NOMO-1 treated with DMSO at 0.1 percent for 48 hours (cell line): ENCODE results near the gene METTL1.

Experiments
- DNase-seq: peaks from one replicate; lab custom pipeline; 2025; ENCODE audit not compliant: unreplicated experiment; lab: John Stamatoyannopoulos, UW

Gene METTL1

DNA sequence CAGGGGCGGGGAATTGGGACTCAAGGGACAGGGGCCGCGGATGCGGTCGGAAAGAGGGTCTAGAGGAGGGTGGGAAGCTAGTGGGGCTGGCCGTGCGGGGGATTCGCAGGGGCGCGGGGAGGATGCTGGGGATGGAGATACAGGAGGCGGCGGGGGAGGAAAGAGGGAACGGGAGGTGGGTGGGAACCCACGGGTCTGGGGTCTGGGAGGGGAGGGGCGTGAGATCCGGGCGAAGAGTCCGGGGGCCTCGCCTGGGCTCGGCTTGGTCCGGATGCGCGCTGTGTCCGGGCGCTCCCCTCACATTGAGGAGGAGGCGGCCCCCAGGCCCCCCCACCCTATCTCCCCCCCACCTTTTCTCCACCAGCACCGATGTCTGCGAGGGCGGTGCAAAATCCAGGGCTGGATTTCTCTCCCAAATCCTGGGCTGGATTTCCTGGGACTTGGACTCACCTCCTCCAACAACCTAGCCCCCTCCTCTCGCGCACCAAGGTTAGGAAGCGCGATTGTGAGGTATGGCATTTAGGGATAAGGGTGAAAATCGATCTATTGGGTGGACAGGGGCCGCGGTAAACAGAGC lies 33.2 kb downstream of the METTL1 start, which contains the start of gene AGAP2:
AGAP2 (minus strand) TSS at position 82 of the 577 bp plus-strand sequence. CDS start 496 bp downstream, outside the sequence.
- DNase-seq, result no peak

DNA sequence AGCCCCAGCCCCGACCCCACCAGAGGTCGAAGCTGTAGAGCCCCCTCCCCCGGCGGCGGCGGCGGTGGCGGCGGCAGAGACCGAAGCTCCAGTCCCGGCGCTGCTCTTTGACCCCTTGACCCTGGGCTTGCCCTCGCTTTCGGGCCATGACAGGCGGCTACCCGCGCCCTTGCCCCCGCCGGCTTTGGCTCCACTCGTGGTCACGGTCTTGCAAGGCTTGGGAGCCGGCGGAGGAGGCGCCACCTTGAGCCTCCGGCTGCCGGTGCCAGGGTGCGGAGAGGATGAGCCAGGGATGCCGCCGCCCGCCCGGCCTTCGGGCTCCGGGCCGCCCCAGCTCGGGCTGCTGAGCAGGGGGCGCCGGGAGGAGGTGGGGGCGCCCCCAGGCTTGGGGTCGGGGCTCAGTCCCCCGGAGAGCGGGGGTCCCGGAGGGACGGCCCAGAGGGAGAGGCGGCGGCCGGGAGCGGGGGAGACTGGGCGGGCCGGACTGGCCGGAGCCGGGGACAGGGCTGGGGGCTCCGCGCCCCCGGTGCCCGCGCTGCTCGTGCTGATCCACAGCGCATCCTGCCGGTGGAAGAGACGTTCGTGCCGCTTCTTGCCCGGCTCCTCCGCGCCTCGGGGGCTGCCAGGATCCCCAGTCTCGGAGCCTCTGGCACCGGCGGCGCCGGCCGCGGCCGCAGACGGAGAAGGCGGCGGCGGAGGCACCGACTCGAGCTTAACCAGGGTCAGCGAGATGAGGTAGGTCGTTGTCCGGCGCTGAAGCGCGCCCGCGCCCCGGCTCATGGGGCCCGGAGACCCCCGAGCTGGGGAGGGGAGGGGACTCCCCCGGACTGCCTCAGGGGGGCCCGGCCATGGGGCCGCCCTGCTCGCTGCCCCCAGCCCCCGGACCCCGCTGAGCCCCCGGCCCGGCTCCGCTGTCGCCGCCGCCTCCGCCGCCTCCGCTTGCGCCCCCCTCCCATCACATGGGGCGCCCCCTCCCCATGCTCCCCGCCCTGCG lies 34.1 kb downstream of the METTL1 start:
- DNase-seq, result no peak

DNA sequence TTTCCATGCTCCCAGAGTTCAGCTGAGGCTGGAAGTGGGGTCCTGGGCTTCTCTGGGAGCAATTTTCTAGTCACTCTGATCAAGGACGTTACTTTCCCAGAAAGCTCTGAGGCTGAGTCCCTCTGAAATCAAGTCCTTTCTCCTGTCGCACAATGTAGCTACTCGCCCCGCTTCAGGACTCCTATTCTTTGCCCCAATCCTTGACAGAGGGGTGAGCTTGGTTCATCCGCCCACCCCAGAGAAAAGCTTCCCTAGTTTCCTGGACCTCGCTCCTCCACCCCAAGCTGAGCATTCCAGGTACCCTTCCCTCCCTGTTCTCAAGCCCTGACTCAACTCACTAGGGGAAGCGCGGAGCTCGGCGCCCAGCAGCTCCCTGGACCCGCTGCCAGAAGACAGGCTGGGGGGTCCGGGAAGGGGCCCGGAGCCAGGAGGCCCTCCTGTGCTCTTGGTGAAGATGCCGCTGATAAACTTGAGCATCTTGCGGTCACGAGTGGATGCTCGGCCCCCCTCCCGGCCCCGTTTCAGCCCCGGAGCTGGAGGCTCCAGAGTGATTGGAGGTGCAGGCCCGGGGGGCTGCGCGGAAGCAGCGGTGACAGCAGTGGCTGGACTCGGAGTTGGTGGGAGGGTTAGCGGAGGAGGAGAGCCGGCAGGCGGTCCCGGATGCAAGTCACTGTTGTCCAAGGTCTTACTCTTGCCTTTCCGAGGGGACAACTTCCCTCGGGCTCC lies 35.0 kb downstream of the METTL1 start:
- DNase-seq, result no peak

- DNase-seq, result no peak
These were observed 35.8 kb downstream of the METTL1 start for GRCh38 chr12:57735952-57736740.

DNA sequence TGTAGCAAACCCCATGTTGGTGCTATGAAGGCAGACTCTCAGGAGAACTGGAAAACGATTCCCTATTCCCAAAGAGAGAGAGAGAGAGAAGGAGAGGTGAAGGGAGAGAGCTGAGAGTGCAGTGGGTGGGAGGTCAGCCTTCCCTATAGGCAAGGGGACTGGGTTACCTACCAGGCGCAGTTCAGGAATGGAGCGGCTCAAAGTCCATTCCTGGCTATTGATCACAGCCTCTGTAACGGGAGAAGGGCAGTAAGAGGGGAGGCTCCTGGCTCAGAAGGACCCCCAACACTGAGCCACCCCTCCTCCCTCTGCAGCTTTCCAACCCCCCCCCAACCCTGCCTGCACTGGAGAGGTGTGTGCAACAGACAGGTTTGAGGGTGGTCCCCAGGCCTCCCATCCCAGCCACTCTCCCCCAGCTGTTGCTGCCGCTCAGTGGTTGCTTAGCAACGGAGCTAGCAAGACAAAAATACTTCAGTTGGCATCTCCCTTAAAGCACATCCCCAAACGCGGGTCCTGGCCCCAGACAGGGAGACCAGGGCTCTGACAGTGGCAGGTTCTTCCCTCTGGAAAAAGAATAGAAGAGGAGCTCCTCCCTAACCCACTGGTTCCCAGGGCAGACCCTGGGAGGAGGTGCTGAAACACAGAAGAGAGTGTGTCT lies 36.6 kb downstream of the METTL1 start:
- no peak for DNase-seq

DNA sequence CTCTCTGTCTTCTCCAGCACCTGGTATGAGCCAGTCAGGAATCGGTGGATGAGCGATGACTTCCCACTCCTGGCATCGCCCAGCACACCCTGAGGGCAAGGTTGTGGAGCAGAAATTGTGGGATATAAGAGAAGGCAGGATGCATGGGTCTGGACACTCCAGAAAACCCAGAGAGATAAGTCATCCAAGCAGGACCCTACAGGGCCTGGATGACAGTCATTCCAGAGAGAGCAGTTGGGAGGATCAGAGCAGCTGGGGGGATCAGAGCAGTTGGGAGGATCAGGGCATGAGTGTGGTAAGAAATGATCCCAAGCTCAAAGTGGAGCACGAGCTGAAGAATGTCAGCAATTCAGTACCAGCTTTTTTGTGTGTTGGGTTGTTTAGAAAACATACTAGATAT lies 37.3 kb downstream of the METTL1 start:
- no peak for DNase-seq

GRCh38 chr12:57733928-57734327 lies 38.0 kb downstream of the METTL1 start:
- DNase-seq, result no peak

DNA sequence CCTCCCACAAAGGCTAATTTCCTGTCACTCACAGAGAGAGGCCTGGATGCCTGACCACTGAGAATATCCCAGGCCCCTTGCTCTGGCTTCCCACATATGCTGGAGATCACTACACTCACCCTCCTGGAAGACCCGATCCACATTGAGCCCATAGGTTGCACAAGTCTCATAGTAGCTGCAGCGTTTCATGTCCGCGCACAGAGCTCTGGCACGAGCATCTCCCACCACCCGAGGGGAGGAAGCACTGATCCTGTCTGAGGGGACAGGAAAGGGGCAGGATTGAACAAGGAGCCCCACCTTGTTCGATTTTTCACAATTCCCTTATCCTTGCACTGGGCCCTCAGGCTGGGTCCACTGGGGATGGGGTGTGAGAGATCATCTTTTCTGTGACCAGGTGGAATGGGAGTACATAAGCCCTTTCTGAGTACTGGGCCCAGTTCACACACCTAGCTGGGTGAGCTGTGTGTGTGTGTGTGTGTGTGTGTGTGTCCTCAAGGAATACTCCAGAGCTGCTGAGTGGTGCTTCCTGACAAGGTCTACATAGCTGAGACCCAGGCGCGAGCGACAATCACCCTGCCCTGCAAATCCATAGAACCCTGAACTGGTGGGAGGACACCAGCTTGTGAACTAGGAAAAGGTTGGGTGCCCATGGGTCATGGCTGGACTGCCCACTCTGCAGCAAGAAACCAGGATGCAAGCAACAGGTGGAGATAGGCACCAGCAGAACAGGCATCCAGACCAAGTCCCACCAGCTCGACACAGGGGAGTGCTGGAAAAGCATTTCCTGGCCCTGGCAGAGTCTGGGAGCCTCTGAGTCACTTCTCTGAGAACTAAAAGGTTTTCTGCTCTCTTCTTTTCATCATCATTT lies 38.9 kb downstream of the METTL1 start:
- DNase-seq, result no peak

GRCh38 chr12:57732270-57732669 lies 39.6 kb downstream of the METTL1 start:
- DNase-seq, result no peak

DNA sequence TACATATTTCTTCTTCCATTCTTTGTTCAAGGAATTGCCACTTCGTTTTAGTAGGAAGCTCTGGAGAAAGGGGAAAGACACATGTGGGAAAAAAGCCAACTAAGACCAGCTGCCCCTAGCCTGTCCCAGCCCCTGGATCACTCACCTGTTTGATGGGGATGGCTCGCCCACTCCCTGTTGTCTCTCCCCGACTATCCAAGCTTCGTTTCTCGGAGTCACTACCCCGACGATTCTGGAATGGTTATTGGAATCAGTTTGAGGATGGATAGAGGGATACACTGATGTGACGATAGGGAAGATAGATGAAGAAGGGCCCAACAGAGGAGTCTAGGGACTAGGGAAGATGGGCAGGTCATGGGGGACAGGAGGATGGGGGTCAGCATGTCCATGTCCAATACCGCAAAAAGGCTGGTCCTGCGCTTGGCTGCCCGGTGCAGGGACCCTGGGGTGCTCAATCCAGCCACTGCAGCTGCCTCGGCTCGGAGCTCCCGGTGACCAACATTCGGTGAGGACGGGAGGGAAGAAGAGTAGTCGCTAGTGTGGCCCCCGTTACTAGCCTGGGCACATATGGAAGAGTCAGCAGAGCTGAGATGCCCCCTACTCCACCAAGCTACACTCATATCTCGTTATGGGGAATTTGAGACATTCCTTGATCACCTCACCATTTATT lies 40.4 kb downstream of the METTL1 start:
- DNase-seq, result no peak

- no peak for DNase-seq
These were observed 41.4 kb downstream of the METTL1 start for GRCh38 chr12:57730336-57731067.

DNA sequence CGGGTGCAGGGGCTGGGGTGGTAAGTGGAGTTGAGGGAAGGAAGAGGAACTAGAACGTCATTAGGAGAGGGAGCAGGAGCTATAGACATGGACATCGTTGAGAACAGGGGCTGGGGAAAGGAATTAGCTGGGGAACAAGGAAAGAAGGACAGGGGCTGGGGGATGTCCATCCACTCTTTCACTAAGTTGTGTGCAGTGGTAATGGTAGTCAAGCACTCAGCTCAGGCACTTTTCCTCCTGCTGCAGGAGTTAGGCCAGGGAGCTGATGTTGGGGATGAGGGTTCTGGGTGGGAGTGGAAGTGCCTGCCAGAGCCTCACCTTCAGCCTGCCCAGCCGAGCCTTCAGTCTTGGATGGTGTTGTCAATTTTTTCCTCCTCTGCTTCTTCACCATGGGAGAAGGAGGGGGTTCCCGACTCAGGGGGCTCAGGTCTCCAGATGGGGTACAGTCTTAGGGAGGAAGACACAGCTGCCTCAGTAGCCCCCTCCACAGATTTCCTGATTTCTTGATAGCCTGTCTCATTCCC lies 42.5 kb downstream of the METTL1 start:
- DNase-seq, result no peak

DNA sequence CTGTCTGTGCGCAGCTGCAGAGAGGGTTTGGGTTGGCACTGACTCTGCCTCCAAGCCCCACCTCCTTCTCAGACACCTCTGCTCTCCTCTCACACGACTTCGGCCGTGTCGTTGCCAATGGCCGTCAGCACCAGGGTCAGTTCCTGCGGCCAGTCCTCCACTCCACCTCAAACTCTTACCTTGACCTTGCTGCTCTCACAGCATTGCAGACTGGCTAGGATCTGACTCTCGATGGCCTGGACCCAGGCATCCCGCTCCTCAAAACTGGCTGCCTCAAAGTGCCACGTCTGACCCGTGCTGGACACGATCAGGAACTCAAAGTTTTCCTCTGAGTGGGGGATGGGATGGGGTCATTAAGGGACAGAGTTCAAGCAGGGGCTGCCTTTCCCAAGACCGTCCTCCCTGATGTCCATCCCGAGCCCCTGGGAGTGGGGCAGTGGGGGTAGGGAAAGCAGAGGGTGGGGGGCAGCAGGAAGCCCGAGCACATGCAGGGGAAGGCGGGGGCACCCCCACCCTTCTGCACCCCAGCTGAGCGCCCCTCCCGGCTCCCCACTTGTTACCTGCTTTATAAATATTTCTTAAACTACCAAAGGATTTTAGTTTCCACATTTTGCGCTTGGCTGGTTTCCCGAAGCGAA lies 44.0 kb downstream of the METTL1 start:
- no peak for DNase-seq

DNA sequence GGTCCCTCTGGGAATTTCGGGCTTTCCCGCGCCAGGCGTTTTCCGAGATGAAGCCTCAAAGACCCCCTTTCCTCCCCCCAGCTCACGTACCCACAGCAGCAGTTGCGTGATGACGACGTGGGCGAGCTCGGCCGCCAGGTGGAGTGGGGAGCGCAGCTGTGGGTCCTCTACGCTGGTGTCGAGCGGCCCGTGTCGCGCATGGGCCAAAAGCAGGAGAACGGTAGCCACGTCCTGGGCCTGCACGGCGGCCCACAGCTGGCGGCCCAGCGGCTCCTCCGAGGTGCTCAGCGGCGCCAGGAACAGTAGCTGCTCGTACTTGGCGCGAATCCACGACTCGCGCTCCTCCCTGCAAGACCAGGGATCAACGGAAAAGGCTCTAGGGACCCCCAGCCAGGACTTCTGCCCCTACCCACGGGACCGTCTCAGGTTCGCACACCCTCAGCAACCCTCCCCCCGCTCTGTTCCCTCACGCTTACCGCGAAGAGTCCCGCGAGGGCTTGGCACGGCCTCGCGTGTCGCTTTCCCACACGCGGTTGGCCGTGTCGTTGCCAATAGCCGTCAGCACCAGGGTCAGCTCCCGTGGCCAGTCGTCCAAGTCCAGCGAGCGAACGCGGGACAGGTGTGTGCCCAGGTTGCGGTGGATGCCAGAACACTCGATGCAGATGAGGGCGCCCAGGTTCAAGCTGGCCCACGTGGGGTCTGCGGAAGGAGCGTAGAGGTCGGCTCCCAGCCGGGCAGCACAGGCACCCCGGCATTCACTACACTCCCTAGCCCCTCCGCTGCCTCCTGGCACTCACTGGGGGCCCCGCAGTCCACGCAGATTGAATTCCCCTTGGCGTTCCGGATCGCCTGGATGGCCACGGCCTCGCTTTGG lies 44.8 kb downstream of the METTL1 start:
- DNase-seq, result no peak

DNA sequence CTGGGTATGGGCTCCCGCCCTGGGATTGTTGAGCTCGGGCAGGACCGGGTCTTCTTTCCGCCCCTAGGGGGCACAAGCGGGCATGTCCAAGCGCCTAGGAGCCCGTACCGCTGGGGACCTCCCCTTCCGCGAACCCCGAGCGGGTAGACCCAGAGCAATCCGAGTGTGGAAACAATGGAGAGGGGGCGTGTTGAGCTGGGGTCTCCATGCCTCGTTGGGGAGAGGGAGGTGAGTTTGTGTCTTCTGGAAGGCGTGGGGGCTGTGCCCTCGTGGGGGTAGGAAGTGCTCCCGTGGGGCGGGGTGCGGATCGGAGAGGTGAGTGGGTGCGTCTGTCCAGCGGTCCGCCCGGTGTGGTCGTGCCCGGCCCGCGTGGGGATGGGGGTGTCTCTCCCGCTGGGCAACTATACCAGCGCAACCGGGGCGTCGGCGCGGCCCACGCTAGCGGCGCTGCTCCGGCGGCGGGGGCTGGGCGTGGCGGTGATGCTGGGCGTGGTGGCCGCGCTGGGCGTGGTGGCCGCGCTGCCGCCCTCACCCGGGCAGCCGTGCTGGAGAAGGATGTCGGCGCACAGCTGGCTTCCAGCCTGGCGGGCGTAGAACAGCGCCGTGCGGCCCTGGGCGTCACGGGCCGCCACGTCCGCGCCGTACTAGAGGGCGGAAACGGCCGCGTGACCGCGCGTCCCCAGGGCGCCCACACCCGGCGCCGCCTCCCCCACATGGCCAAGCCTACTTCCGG lies 45.6 kb downstream of the METTL1 start:
- no peak for DNase-seq

- DNase-seq, result no peak
These were observed 46.1 kb downstream of the METTL1 start for GRCh38 chr12:57725851-57726150.
